GM19455 (cell line): Measurements from ENCODE around the gene CASP14.
"Not testable (repeated sequence)": the region's sequence is repeated elsewhere in the genome, so short reads cannot be mapped to it uniquely, and the experiment has no call there.

Experiments used
- ATAC-seq: cut with Tn5 transposase; IDR thresholded peaks from one replicate; pipeline ENCODE4 v1.9.1; 2021; ENCODE audit not compliant: unreplicated experiment

CASP14 gene, protein sequence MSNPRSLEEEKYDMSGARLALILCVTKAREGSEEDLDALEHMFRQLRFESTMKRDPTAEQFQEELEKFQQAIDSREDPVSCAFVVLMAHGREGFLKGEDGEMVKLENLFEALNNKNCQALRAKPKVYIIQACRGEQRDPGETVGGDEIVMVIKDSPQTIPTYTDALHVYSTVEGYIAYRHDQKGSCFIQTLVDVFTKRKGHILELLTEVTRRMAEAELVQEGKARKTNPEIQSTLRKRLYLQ

DNA sequence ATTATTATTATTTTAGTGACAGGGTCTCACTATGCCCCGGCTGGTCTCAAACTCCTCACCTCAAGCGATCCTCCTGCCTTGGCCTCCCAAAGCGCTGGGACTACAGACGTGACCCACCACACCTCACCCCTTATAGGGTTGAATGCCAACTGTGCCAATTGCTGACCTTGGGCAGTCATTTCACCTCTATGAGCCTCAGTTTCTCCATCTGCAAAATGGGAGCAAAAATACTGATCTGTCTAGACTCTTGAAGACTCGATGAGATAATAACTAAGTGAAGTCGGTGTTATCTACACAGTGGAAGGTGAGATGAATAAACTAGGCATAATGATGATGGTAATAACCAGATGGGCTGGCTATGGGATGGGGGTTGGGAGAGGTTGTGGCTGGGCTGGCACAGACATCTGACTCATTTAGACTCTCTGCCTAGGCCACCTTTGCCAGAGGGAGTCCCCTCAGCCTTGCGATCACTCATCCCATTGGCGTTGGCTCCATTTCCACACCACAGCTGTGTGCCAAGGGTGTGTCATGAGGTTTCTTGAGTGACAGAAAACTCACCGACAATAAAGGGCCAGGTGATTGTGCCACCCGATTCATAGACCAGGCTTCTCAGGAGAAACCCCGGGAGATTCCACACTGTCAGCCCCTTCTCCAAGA is at the start of gene CASP14:
CASP14 (plus strand) TSS at position 596 of the 657 bp plus-strand sequence. CDS start 2,772 bp downstream, outside the sequence.
- no peak for ATAC-seq

DNA sequence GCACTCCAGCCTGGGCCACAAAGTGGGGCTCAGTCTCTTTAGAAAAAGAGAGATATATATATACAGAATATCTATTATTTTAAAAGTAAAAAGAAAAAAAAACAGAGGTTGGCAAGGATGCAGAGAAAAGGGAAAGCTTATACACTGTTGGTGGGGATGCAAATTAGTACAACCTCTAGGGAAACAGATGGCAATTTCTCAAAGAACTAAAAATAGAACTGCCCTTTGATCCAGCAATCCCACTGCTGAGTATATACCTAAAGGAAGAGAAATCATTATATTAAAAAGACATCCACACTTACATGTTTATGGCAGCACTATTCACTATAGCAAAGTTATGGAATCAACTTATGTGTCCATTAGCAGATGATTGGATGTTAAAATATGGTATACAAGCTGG is 41.0 kb upstream of the CASP14 start:
- no peak for ATAC-seq

DNA sequence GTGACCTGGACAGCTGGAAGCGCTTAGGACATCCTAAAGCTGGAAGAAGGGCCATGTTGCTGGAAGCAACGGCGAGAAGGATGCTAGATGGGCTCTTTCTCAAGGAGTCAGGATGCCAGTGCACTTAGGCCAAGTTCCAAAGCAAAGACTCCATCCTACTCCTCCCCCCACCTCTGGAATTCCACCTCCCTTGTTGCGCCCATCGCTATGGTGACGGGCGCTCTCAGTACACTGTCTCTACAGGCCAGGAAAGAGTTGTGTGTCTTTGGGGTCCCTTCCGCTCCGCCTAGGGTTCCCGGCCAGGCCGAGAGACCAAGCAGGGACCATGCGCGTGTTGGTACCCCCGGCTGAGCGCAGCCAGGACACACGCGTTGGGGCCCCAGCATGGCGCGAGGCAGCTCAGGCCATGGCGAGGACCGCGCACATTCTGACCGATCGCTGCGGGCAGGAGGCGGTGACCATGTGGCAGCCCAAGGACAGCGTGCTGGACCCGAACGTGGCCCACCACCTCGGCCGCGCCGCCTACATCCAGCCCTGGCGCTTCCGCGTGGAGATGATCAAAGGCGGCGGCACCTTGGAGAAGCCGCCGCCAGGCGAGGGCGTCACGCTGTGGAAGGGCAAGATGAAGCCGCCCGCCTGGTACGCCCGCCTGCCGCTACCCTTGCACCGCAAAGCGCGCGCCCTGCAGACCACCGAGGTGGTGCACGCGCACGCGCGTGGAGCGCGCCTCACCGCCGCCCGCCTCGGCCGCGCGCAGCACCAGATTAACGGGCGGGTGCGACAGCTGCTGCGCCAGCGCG is 38.6 kb upstream of the CASP14 start:
- ATAC-seq: no peak

DNA sequence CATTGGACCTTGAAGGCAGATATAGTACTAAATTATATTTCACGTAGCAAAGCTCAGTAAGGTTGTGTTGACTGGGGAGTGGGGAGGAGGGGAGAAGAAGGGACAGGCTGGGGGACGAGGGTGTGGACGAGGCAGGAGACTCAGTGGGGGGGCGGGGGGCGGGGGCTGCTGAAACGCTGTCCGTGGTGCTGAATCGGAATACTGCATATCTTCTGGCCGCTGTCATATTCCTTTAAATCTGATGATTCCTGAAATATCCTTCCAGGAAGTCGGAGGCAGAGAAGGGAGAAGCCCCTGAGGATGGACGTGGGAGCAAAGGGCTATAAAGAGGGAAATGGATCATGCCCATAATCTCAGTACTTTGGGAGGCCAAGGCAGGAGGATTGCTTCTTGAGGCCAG is 34.7 kb upstream of the CASP14 start:
- no peak for ATAC-seq

DNA sequence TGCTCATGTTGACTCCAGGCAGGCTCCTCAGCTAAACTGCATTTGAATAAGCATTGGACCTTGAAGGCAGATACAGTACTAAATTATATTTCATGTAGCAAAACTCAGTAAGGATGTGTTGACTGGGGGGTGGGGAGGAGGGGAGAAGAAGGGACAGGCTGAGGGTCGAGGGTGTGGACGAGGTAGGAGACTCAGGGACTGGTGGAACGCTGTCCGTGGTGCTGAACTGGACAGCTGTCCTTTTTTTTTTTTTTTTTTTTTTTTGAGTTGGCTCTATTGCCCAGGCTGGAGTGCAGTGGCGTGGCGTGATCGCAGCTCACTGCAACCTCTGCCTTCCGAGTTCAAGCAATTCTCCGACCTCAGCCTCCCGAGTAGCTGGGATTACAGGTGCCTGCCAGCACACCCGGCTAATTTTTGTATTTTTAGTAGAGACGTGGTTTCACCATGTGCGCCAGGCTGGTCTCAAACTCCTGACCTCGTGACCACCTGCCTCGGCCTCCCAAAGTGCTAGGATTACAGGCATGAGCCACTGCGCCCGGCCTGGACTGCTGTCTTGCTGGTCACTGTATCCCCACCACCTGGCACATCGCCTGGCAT is 33.2 kb upstream of the CASP14 start:
- ATAC-seq: no peak

DNA sequence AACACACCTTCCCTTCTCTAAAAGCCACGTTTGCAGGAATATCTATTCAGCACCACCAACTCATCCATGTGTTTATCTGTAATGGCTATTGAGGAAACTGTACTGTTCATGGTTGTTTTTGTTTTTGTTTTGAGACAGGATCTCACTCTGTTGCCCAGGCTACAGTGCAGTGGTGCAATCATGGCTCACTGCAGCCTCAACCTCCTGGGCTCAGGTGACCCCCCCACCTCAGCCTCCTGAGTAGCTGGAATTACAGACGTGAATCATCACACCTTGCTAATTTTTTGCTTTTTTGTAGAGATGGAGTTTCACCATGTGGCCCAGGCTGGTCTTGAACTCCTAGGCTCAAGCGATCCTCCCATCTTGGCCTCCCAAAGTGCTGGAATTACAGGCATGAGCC is 30.4 kb upstream of the CASP14 start:
- not testable (repeated sequence) for ATAC-seq

DNA sequence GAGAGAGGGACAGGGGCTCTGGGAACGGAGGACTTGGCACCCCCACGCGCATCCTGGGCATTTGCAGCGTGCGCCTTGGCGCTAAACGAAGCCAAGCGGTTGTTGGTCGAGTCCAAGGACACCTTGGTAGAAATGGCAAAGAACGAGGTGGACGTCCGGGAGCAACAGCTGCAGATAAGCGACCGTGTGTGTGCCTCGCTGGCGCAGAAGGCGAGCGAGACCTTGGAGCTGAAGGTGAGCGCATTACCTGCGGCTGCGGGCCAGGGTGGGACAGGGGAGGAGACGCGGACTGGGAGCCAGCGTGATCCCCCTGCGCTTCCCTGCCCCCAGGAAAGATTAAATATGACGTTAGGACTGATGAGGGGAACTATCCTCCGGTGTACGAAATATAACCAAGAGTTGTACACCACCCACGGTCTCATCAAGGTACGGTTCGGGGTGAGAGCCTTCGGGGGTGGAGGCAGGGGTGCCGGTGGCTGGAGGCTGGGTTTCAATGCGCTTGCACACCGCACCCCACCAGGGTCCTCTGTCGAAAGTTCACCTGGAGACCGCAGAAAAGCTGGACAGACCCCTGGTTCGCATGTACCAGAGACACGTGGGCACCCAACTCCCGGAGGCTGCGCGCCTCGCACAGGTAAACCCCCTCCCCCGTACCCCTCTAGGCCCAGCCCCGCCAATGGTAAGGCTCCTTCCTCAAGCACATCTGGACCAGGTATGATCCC is 27.8 kb upstream of the CASP14 start:
- ATAC-seq: no peak

DNA sequence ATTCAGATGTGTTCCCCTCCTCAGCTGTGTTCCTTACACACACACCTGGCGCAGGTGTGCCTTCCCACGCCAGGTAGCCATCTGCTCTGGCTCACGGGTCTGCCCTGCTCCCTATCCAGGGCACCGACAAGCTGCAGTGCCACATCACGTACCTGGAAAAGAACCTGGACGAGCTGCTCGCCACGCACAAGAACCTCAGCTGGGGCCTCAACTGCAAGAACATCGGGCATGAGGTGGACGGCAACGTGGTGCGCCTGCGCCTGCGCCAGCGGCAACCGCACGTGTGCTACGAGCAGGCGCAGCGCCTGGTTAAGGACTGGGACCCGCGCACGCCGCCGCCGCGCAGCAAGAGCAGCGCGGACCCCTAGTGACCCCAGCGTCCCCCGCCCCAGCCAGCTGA is 26.5 kb upstream of the CASP14 start:
- no peak for ATAC-seq

DNA sequence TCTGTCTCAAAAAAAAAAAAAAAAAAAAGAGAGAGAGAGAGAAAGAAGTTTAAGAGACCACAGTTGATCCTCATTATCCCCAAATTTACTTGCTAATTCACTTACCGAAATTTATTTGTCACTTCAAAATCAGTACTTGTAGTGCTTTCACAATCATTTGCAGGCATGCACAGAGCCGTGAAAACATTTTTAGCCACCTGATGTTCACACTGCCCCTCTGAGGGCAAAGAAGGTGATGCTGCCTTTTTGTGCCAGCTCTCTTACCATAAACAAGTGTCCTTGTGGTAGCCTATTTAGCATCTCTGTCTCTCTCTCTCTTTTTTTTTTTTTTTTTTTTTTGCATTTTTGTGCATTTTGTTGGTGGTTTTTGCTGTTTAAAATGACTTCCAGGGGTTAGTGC is 24.1 kb upstream of the CASP14 start:
- ATAC-seq: no peak

DNA sequence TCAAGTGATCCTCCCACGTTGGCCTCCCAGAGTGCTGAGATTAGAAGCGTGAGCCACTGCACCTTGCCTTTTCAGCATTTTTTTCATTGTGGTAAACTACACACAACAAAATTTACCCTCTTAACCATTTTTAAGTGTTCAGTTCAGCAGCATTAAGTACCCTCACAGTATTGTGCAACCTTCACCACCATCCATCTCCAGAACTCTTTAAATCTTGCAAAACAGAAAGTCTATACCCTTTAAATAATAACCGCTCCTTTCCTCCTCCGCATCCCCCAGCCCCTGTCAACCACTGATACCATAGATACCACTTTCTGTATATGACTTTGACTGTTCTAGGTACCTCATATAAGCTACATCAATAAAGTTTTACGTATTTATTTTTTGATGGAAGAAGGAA is 20.8 kb upstream of the CASP14 start:
- ATAC-seq: no peak

DNA sequence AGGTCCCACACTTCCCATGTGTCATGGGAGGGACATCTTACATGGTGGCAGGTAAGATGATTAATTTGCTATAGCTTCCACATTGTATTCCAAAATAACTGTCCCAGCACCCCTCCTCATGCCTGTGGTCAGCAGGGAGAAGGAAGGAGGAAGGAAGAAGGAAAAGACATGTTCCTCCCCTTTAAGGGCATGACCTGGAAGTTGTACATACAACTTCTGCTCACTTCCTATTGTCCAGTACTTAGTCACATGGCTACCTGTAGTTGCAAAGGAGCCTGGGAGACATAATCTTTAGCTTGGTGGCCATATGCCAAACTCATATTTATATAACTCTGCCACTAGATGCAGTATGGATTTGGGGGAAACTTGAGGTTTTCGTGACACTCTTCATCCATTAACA is 17.6 kb upstream of the CASP14 start:
- ATAC-seq: no peak

DNA sequence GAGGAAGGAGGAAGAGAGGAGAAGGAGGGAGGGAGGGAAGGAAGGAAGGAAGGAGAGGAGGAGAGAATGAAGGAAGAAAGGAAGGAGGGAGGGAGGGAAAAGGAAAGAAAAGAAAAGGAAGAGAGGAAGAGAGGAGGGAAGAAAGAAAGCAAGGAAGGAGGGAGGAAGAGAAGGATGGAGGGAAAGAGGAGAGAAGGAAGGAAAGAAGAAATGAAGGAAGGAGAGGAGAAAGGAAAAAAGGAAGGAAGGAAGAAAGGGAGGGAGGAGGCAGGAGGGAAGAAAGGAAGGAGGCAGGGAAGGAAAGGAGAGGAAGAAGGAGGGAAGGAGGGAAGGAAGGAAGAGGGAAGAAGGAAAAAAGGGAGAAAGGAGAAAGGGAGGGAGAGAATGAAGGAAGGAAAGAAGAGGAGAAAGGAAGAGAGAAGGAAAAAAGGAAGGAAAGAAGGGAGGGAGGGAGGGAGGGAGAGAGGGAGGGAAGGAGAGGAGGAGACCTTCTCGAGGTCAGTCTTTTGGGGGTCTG is 13.4 kb upstream of the CASP14 start:
- no peak for ATAC-seq

DNA sequence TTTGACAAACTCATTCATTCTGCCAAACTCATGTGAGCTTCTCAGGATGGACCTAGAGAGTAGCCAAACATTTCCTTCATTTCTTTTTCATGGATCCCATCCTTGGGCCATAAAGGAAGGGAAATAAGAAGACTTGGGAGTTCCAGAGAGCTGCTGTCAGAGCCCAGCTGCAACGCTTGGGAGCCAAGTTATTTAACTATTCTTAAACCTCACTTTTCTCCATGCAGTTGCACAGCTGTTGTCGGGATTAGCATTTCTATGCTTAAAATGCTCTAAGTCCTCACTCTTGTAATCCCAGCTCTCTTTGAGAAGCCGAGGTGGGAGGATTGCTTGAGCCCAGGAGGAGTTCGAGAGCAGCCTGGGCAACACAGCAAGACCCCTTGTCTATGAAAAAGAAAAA is 11.7 kb upstream of the CASP14 start:
- no peak for ATAC-seq

DNA sequence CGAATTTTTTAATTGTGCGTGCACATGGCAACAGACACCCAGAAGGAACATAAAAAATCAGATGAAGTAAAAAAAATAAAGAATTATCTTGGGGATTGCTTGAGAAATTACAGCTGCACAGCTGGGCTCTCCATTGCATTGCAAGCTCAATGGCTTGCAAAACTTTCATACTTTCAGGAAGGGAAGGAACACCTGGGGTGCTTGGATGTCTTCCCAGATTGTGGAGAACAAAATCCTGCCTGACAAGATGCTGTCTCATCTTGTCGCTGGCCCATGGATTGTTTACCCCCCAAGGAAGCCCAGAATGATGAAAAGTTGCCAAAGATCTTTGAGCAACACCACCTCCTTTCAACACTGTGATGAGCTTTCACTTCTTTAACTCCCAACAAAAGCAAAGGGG is 11.0 kb upstream of the CASP14 start:
- ATAC-seq: no peak

DNA sequence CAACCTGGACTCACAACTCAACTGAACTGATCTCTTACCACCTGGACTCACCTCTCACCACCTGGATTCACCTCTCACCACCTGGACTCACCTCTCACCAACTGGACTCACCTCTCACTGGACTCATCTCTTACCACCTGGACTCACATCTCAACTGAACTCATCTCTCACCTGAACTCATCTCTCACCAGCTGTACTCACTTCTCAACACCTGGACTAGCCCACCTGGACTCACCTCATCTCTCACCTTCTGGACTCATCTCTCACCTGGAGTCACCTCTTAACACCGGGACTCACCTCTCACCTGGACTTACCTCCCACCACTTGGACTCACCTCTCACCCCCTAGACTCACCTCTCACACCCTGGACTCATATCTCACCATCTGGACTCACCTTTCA is 7.3 kb upstream of the CASP14 start:
- ATAC-seq: no peak

DNA sequence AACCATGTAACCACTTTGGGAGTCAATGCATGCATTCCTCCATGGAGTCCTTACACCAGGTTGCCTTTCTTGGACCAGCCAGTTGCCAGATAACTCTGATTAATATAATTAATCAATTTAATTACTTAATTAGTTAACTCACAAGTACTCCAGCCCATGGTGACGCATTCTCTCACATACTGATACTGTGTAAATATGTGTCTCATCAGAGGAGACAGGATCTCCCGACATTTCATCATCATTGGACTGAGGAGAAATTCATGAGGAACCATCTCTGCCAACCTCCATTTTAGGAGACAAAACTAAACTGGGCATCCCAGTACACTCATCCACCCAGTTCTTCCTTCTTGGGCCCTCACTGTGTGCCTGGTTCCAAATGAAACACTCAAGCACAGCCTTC is 6.5 kb upstream of the CASP14 start:
- no peak for ATAC-seq

DNA sequence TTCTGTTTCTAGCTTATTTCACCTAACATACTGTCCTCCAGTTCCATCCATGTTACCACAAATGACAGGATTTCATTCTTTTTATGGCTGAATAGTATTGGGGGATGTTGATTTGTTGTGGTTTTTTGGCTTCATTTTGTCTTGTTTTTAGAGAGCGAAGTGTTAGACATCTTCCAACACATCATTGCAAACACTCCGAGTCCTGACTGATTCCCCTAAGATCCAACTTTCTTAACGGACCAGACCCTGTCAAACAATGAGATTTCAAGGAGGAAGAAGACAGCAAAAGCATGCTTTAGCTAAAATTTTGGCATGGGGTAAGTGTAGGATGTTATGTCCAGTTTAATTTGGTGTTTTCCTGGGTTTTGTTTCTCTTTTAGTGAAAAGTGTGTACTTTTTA is 3.8 kb upstream of the CASP14 start:
- no peak for ATAC-seq

DNA sequence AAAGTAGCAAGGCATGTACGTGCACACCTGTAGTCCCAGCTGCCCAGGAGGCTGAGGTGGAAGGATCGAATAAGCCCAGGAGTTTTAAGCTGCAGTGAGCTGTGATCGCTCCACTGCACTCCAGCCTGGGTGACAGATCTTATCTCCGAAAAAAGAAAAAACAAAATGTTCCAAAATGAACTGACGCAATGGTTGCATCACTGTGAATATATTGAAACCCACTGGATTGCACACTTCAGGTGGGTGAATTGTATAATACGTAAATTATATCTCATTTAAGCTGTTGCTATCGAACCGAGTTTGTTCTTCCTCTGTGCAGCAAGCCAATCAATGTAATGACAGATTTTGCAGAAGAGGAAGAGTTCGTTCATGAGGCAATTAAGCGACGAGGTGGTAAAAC is 1.6 kb upstream of the CASP14 start:
- no peak for ATAC-seq

DNA sequence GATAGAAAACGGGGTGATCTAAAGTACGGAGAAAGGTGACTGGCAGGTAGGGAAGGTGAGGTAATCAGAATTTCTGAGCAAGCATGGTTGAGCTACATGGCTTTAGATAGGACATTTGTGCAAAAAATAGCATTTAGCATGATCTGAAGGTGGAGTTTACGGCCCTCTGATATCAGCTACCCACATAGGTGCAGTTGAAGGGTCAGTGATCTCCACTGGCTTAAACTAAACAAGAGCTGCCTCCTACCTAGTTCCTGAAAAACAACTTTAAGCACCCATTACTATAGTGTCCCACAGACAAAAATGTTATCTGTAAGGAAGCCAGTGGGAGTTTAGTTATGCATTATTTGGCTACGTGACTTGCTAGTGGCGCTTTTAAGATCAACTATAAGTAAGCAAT is 1.2 kb upstream of the CASP14 start:
- ATAC-seq: no peak

DNA sequence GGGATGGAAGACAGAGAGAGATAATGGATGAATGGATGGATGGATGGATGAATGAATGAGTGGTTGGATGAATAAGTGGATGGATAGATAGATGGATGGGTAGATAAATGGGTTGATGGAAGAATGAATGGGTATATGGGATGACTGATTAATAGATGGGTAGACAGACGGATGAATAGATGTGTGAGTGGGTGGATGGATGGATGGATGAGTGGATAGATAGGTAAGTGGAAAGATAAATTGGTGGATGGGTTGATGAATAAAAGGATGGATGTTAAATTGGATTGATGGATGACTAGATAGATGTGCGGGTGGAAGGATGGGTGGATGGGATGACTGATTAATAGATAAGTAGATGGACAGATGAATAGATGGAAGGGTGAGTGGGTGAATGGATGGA is 1.4 kb downstream of the CASP14 start:
- no peak for ATAC-seq

DNA sequence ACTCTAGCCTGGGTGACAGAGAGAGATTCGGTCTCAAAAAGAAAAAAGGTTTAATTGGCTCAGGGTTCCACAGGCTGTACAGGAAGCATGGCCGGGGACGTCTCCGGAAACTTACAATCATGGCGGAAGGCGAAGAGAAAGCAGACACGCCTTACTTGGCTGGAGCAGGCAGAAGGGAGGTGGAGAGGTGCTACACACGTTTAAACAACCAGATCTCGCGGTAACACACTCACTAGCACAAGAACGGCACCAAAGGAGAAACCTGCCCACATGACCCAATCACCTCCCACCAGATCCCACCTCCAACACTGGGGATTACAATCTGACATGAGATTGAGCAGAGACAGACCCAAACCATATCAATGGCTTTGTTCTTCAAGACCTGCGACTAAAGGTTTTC is 12.8 kb downstream of the CASP14 start:
- ATAC-seq: no peak
